ENCODE measurements around the gene ODAD3.

DNA sequence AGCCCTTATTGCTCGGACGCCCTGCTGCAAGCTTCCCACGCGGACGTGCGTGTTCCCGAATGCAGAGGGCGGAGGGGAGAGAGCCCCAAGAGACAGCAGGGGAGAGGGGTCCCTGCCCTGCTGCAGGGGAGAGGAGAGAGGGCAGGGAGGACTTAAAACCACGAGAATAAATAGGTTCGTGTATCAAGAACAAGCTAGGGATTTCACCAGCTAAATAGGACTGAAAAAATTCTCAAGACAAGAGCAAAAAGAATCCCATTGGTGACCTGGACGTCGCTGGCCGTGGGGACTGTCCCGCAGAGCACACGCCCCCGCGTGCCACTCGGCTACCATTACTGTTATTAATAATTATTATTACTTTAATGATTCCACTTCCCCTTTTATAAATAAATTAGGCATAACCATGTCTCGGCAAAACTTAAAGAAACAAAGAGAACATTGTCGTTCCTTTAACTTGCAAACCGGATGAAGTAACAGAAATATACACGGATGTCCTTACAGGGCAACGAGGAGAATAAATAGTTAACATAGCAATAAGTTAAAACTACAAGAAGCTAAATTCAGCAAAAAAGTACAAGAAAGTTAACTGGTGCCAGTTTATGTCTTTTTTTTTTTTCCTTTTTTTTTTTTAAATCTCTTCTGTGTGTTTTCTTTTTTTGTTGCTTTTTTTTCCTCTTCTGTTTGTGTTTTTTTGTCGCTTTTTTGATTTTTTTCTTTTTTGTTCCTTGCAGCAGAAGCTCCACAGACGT is 17.1 kb upstream of the ODAD3 start:
- TF ChIP-seq FOXM1 (CRISPR knock-in tag; IDR thresholded peaks at IDR 0.05) (no peak), ZBTB8A (CRISPR knock-in tag; IDR thresholded peaks at IDR 0.05; ENCODE audit: borderline replicate concordance, low read depth) (no peak), DPF2 (CRISPR knock-in tag; IDR thresholded peaks at IDR 0.05; ENCODE audit: borderline replicate concordance, low read depth) (no peak), SP1 (IDR thresholded peaks at IDR 0.05) (no peak), SP1 (CRISPR knock-in tag; IDR thresholded peaks at IDR 0.05) (no peak), GATAD2A (CRISPR knock-in tag; IDR thresholded peaks at IDR 0.05) (no peak), CHCHD3 (CRISPR knock-in tag; IDR thresholded peaks at IDR 0.05) (no peak), RELA (CRISPR knock-in tag; IDR thresholded peaks at IDR 0.05) (no peak), MYC (CRISPR knock-in tag; IDR thresholded peaks at IDR 0.05; ENCODE audit: borderline replicate concordance) (no peak), PRDM10 (CRISPR knock-in tag; IDR thresholded peaks at IDR 0.05; ENCODE audit: low read depth) (no peak), POLR2AphosphoS5 (IDR thresholded peaks at IDR 0.05; ENCODE audit: low read depth, low read length) (no peak), FOXJ3 (CRISPR knock-in tag; IDR thresholded peaks at IDR 0.05; ENCODE audit: borderline replicate concordance) (no peak)
- TF ChIP-seq, protein P1, sequence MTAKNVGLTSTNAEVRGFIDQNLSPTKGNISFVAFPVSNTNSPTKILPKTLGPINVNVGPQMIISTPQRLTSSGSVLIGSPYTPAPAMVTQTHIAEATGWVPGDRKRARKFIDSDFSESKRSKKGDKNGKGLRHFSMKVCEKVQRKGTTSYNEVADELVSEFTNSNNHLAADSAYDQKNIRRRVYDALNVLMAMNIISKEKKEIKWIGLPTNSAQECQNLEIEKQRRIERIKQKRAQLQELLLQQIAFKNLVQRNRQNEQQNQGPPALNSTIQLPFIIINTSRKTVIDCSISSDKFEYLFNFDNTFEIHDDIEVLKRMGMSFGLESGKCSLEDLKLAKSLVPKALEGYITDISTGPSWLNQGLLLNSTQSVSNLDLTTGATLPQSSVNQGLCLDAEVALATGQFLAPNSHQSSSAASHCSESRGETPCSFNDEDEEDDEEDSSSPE (CRISPR knock-in tag; IDR thresholded peaks at IDR 0.05), result no peak
